ENCODE results near the gene DDIT4.
A peak's percentile ranks its signal among the peaks of the same experiment; 100 is the strongest.
"Not testable (repeated sequence)": the region's sequence is repeated elsewhere in the genome, so short reads cannot be mapped to it uniquely, and the experiment has no call there.

The DDIT4 gene

DNA sequence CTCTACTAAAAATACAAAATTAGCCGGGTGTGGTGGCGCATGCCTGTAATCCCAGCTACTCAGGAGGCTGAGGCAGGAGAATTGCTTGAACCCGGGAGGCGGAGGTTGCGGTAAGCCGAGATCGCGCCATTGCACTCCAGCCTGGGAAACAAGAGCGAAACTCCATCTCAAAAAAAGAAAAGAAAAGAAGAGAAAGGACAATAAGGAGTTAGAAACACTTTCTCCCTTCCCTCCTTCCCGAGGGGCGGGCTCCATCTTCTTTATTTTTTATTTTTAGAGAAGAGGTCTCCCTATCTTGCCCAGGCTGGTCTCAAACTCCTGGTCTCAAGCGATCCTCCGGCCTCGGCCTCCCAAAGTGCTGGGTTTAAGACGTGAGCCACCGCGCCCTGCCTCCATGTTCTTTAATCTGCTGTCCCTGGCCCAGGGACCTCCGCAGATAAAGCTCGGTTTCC, 23.1 kb downstream of the DDIT4 start:
- DNase-seq (ENCODE audit: low spot score) = not testable (repeated sequence)

GRCh38 chr10:72297281-72297804, 23.6 kb downstream of the DDIT4 start:
- no peak for DNase-seq (ENCODE audit: low spot score)

- DNase-seq (ENCODE audit: low spot score) = peak; percentile 86
These were observed 24.3 kb downstream of the DDIT4 start for GRCh38 chr10:72297805-72298591.

GRCh38 chr10:72298592-72299519, 25.1 kb downstream of the DDIT4 start:
- no peak for DNase-seq (ENCODE audit: low spot score)

DNA sequence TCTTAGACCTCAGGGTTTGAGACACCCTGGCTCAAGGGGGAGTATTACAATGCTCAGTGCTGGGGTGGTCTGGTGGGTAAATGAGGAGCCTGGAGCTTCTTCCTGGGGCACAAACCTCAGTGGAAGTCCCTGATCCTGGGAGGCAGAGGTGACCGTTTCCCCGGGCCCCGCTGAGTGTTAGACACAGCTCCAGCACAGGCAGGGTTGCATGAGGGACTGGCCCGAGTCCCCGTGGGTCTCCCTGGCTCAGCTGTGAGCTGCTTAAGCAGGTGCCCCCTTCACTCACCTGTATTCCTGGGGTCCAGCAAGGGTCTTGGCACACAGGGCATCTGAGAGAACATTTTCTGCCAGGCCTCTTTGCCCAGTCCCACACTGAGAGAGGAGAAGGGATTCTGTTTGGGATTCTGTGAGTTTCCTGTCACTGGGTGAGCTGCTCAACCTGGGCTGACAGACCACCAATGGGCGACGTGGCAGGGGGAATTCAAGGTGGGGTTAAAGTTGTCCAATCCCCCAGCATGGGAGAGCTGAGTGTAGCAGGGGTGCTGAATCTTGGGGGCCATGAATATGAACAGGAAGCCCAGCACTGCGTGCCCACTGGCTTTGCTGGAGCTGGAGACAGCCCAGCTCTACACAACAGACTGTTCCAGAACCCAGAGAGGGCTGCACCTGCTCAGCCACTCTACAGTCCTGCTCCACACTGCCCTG, 29.9 kb downstream of the DDIT4 start:
- no peak for DNase-seq (ENCODE audit: low spot score)

DNA sequence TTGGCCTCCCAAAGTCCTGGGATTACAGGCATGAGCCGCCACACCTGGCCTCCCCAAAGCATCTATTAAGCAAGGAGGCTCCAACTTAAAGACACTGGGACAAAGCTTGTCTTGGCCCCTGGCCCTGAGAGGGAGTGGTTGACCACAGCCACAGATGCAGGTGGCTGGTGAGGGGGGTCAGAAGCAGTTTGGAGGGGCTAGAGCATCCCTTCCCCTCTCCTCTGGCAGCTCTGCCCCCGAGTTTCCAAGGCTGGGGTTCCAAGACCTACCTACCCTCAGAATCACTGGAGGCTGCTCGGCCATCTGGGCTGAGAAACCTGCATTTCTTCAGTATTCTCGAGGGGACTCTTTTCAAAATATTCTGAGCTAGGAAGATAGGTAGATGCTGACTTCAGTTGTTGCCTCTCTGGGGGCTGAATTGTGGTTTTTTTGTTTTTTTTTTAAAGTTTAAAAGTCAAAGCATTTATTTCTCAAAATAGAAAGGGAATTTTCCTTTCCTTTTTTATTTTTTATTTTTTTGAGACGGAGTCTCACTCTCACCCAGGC, 32.6 kb downstream of the DDIT4 start:
- DNase-seq (ENCODE audit: low spot score) = no peak

GRCh38 chr10:72307711-72308110, 34.0 kb downstream of the DDIT4 start:
- DNase-seq (ENCODE audit: low spot score) = not testable (repeated sequence)

- DNase-seq (ENCODE audit: low spot score) = no peak
These were observed 34.7 kb downstream of the DDIT4 start for GRCh38 chr10:72308320-72308987.

GRCh38 chr10:72309290-72310240, 35.8 kb downstream of the DDIT4 start:
- no peak for DNase-seq (ENCODE audit: low spot score)

DNA sequence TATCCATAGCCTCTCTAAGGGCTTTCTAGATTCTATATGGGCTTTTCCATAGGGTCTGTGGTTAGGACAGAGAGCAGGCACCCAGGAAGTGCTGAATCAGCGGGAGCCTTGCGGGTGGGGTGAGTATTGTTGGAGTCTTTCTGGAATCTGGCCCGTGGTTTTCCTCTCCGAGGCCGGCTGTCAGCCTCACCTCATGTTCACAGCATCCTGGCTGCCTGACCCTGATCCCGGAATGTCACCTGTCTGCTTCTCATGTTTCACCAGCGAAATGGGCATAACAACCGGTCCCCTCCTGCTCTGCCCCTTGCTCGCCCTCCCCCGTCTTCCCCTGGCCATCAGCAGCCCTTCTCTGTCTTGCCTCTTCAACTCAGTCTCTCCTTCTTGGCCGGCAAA, 36.5 kb downstream of the DDIT4 start:
- DNase-seq (ENCODE audit: low spot score) = no peak

GRCh38 chr10:72310636-72311035, 36.9 kb downstream of the DDIT4 start:
- DNase-seq (ENCODE audit: low spot score) = no peak

DNA sequence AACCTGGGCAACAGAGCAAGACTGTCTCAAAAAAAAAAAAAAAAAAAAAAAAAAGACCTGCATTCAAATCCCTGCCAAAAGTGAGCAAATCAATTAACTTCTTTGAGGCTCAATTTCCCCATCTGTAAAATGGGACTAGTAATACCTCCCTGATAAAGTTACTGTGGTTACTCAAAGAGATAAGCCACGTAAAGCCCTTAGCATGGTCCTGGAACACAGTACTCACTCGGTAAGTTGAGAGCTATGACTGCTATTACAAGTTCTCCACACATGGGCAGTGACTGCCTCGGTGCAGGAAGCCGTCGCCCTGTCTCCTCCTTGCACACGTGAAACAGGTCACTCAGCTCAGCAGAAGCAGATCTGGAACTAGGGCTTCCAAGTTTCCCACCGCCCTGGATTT, 37.9 kb downstream of the DDIT4 start:
- DNase-seq (ENCODE audit: low spot score) = no peak

DNA sequence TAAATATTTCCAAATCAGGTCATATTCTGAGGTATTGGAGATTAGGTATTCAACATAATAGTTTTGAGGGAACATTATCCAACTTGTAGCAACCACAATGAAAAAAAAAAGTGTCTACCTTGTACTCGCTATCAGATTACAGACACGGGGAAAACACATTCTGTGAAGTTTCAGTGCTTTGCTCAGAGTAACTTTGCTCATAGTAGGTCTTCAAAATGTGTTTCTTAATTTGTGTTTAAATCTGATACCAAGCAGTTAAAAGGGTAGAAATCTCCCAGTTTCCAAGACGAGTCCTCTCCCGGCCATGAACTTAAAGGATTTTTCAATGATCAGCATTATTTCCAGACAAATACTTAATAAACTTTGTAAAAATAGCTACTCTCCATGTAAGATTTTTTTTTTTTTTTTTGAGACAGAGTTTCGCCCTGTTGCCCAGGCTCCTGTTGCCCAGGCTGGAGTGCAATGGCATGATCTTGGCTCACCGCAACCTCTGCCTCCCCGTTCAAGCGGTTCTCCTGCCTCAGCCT, 39.2 kb downstream of the DDIT4 start:
- DNase-seq (ENCODE audit: low spot score) = no peak

GRCh38 chr10:72314263-72314662, 40.5 kb downstream of the DDIT4 start:
- DNase-seq (ENCODE audit: low spot score) = no peak

GRCh38 chr10:72315054-72315453, 41.3 kb downstream of the DDIT4 start:
- DNase-seq (ENCODE audit: low spot score) = no peak

GRCh38 chr10:72315611-72316385, 42.1 kb downstream of the DDIT4 start:
- DNase-seq (ENCODE audit: low spot score) = no peak

DNA sequence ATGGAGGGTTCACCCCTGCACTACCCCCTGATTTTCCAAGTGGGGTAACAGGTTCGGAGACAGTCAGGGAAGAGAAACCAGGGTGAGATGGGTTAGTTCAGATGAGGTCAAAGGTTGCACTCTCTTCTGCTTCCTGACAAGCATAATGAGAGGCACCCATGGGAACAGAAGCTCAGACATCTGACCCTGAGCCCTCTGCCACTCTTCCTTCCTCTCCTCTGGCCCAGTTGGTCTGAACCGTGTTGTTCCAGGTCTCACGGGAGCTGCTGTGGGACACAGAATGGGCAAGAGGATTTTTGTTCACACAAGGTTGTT, 42.6 kb downstream of the DDIT4 start:
- no peak for DNase-seq (ENCODE audit: low spot score)

- DNase-seq (ENCODE audit: low spot score) = no peak
These were observed 43.2 kb downstream of the DDIT4 start for GRCh38 chr10:72316748-72317435.

Data from HuH-7.5 (cell line).